Activated CD8-positive, alpha-beta memory T cell treated with anti-CD3 and anti-CD28 coated beads, Interleukin-2, amount 50 U/mL, for 1 hour (primary cell): ENCODE results near the gene POGLUT2.

Experiments used
- DNase-seq: peaks from one replicate; pipeline ENCODE4 v3.0.0-alpha.2; 2020; ENCODE audit errors: extremely low read depth

The POGLUT2 gene

DNA sequence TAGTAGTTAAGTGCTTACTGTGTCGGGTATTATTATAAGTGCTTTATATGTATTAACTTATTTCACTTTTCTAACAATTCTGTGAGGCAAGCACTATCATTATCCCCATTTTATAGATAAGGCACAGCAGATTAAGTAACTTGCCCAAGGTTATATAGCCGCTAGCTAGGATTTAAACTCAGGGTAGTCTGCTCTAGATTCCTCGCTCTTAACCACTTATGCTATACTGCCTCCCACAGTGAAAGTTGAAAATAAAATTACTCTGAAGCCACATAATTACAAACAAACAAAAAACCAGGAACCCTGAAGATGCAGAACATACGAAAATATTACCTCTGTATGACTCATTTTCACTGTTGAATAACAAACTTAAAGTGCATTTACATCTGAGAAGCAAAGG lies 29.1 kb downstream of the POGLUT2 start:
- no peak for DNase-seq

DNA sequence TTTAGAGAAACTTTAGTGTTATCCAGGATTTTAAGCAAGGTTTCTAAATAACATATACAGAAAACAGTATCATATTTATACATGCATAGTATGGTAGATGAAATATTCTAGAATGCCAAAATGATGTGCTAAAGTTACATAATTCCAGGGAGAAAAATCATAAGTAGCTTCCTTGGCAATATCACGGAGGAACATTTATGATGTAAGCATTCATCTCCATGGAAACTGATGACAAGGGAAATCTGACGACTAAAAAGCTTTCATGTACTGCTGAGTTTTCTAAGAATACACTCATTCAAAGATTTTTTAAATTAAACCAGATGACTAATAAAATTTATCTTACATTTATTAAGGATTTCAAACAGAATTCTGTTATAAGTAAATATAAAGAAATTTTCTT lies 29.9 kb downstream of the POGLUT2 start:
- DNase-seq = no peak

DNA sequence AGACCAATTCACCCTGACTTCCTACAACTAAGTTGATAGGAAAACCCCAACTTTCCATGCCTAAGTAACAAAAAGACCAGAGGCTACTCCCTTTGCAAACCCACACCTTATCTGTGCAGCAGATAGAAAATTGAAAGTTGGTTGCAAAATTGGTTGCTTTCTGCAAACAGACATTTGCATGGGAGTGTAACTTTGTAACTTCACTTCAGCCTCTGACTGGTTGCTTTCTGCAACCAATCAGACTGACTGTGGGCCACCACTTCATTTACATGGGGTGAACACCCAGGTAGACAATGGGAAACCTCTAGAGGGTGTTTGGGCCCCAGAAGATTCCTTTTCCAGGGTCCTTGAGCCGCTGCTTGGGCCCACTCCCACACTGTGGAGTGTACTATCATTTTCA lies 35.0 kb downstream of the POGLUT2 start:
- DNase-seq = no peak

DNA sequence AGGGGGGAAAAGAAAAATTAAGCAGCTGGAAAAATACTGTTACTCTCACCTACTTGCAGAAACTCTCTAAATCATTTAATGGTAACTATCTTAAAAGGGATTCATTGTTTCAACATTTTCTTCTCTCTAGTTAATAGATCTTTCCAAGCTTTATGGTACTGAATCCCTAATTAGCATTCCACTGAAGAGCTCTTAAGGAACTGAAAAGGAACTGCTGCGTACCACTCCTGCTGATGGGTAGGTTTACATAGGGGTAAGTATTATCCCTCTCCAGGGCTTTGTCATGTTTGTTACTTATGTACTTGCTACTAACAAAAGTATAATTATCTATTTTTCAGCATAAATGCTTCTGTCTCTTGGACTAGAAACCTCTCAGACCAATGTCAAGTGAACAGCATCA lies 37.7 kb downstream of the POGLUT2 start:
- no peak for DNase-seq

DNA sequence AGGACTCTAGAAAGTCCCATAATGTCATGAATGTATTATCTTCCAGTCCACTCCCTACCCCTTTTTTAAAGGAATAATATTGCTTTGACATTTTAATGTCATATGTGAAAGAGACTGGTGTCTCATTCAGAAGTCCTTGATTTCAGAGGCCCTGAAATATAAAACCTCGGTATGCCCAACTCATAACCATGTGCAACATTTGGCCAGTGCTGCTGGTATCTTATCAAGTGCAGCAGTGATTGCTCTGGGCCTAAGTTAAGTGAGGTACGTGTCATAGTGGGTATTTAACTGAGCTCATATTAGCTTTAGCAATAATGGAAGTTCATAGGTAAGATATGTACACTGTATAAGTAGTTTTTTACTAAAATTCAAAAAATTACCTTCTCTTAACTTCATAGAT lies 39.9 kb downstream of the POGLUT2 start:
- DNase-seq = no peak

DNA sequence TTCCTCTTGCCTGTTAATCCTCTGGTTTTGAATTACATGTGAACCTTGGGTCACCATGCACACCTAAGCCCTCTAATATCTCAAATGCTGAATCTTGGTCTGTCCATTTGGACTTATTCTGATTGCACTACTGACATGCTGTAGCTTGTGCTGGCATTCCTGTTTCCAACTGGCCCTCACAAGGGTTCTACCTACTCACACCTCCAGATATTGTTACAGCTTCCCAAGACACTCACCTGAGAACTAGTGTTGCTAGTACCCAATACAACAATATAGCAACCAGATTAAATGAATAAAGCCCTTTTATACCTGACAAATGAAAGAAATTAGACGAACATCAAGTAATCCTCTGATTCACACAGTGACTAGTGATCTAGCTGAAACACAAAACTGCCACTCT lies 41.8 kb downstream of the POGLUT2 start:
- no peak for DNase-seq

DNA sequence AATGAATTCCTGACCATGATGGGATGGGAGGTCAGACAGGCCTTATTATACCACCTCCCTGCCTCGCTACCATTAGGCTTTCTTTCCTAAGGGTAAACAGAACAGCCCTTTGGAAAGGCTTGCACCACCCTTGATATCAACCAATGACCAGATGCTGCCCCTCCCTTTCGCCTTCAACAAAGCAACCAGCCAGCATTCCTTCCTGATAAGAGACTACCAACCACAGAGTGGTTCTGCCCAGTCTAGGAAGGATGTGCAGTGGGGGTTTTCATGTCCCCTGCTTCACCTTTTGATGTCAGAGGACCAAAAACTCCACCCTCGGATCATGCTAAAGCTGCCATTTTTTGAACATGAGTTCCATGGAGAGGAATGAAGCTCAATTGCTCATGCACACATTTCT lies 46.9 kb downstream of the POGLUT2 start:
- no peak for DNase-seq

DNA sequence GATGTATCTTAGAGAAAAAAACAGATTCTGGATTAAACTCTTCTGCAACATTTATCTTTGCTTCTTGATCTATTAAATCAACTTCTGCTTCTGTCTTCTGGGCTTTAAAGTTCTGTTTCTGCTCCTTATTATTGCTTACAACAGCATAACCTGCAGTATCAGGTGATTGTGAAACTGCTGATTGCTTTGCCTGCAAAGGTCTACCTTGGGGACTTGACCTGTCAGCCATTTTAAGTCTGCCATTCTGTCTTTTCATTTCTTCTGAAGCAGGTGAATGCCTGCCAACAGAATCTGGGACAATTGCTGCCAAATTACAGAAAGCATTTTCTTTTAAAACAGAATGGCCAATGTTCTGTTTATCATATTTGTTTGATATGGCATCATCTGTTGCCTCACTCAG lies 56.3 kb downstream of the POGLUT2 start:
- DNase-seq = no peak

DNA sequence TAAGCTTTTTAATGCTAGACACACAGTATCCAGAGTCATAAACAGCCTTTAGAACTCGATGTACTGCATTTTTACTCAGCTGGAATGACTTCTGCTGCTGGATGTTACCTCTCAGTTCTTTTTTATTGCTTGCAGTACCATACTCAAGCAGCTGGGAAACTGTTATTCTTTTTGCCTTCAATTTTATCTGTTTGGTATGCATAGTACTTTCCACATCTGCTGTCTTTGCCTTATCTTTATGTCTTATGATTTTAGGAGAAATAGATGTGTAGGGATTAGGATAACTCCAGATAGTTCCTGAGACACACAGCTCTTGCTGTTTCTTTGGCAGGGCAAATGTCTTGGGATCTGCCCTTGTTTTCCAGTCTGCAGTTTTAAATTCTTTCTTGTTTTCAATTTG lies 56.7 kb downstream of the POGLUT2 start:
- DNase-seq = no peak
